Activated naive CD8-positive, alpha-beta T cell treated with anti-CD3 and anti-CD28 coated beads, Interleukin-2, amount 50 U/mL, for 24 hours (primary cell): ENCODE measurements around the gene MAEA.
"Not testable (repeated sequence)": the region's sequence is repeated elsewhere in the genome, so short reads cannot be mapped to it uniquely, and the experiment has no call there.

Experiments used
- ATAC-seq: fragments of 150-1000 bp; cut with Tn5 transposase; one replicate; pipeline ENCODE4 v1.10.0; 2021
- DNase-seq: peaks from one replicate; pipeline ENCODE4 v3.0.0; 2021
- H3K27ac Mint-ChIP-seq: one replicate; pipeline ENCODE4 v1.8.0; 2021; ENCODE audit warnings: mild to moderate bottlenecking, mixed read lengths
- H3K27me3 Mint-ChIP-seq: one replicate; pipeline ENCODE4 v1.8.0; 2021; ENCODE audit warnings: mixed read lengths
- H3K36me3 Mint-ChIP-seq: one replicate; pipeline ENCODE4 v1.8.0; 2021; ENCODE audit warnings: low read depth, mixed read lengths
- H3K4me1 Mint-ChIP-seq: one replicate; pipeline ENCODE4 v1.8.0; 2021; ENCODE audit warnings: mixed read lengths
- H3K4me3 Mint-ChIP-seq: one replicate; pipeline ENCODE4 v1.8.0; 2021; ENCODE audit warnings: mild to moderate bottlenecking, moderate library complexity, mixed read lengths
- H3K9me3 Mint-ChIP-seq: one replicate; pipeline ENCODE4 v1.8.0; 2021; ENCODE audit warnings: mixed read lengths

Gene MAEA

DNA sequence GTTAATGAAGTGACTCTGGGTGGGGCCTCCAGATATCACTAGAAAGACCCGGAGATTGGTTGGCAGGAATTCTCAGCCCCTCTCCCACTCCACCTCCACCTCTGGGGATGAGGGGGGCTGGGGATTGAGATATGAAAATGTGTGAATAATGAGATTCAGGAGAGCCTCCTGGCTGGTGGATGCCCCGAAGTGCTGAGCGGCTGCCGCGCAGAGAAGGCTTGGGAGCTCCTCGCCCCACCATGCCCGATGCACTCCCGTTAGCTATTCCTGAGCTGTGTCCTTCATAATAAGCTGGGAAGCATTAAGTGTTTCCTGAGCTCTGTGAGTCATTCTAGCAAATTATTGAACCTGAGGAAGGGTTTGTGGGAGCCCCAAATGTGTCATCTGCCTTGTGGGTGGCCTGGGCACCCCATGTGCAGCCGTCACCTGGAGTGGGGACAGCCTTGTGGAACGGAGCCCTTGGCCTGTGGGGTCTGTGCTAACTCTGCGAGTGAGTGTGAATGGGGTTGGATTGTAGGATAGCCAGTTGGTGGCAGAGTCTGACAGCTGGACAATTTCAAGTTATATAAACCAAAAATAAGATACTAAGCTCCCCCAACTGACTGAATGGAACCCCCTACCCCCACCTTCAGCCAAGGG lies 4.4 kb upstream of the MAEA start:
- peaks cover 2% of the 10 kb centered on the region for H3K36me3 Mint-ChIP-seq
- peaks cover 5% of the 10 kb centered on the region for H3K9me3 Mint-ChIP-seq
- H3K4me1 Mint-ChIP-seq: peaks cover 9% of the 10 kb centered on the region
- DNase-seq (no peak), ATAC-seq (no peak)
- H3K27ac Mint-ChIP-seq: no peak overlapping the region
- H3K27me3 Mint-ChIP-seq: no peaks in the 10 kb centered on the region
- no peak overlapping the region for H3K4me3 Mint-ChIP-seq

DNA sequence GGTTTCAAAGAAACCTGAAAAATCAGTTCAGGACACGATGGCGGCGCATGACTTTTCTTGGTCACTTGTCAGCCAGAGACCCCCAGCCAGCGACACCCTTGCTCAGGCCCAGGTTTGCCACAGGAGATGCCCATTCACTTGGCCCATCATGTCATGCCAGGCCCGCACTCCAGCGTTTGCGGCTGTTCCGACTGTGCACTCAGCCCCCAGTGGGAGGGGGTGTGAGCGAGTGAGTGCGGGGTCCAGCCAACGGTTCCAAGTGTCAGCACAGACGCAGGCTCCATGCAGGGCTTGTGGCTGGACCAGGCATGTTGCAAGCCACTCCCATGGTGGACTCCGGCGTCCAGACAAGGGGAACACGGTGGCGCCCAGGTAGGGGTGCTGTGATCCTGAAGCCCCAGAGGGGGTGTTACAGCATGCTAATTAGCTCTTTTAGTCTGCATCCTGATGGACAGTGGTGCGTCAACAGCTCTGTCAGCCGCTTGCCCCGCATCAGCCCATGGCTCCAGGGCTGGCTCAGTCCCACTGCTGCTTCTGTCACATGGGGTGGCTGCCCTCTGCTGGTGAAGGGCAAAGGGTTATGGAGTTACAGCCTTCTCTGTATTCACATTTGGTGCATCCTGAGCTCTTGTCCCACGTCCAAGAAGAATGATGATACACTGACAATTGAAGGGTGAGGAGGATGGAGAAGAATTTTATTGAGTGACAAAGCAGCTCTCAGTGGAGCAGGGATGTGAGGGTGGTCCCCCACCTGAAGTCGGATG lies 3.7 kb upstream of the MAEA start:
- peaks cover 2% of the 10 kb centered on the region for H3K36me3 Mint-ChIP-seq
- H3K27ac Mint-ChIP-seq: no peak overlapping the region
- ATAC-seq (peak; percentile 37), DNase-seq (peak; percentile 63)
- H3K27me3 Mint-ChIP-seq: no peaks in the 10 kb centered on the region
- H3K4me1 Mint-ChIP-seq: peaks cover 15% of the 10 kb centered on the region
- no peak overlapping the region for H3K4me3 Mint-ChIP-seq
- peaks cover 5% of the 10 kb centered on the region for H3K9me3 Mint-ChIP-seq

DNA sequence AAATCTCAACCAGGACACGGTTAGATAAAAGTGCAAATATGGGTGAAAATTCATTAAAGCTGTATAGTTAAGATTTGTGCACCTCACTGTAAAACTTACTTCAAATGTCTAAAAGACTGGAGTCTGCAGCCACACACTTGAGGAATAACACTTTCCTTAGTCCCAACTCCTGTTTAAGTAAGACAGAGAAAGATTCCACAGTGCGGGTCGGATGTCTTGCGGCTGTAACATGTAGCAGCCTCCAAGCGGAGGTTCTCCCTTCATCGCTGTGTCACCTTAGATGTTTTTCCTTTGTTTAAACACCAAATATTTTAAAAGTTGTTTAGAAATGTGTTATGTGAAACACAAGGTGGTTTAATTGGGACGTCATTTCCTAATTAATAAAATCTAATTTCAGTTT lies 905 bp upstream of the MAEA start:
- peaks cover 10% of the 10 kb centered on the region for H3K36me3 Mint-ChIP-seq
- no peaks in the 10 kb centered on the region for H3K27me3 Mint-ChIP-seq
- H3K9me3 Mint-ChIP-seq: peaks cover 5% of the 10 kb centered on the region
- ATAC-seq: no peak
- H3K4me3 Mint-ChIP-seq: peak overlapping the region; percentile 95
- H3K4me1 Mint-ChIP-seq: peaks cover 38% of the 10 kb centered on the region
- no peak for DNase-seq
- H3K27ac Mint-ChIP-seq: peak overlapping the region; percentile 85

DNA sequence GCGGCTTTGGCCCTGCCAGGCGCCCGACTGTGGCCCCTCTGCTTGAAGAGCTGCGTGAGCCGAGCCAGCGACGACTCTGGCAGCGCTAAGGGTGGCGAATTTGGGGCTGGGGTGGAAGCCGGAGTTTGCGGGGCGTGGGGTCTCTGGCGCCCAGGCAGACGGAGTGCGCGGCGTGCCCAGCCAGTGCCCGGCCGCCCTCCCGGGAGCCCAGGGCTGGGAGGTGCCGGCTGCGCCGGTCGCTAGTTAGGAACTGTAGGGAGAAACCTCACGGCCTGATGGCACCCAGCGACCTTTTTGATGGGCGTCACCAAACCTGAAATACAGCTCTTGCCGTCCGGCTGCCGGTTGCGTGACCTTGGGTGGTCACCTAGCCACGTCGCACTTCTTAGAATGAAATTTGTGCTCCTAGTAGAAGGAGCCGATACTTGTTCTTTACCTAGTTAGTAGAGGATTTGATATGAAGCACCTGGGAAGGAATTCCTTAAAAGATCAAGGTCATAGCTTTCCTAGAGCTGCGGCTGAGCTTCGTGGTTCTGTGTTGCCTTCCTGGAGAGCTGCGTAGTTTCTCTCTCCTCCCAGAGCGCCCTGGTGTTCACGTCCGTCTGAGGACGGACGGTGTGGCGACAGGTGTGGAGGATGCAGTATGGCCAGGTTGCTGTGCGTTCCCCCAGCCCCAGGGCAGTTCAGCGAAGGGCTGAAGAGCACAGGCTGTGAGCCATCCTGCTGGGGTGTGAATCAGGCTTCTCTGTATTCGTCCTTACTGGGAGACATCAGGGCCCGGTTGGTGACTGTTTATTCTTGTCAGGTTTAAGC lies 680 bp downstream of the MAEA start:
- H3K27ac Mint-ChIP-seq: peak overlapping the region; percentile 86
- H3K4me3 Mint-ChIP-seq: peak overlapping the region; percentile 95
- peaks cover 48% of the 10 kb centered on the region for H3K4me1 Mint-ChIP-seq
- H3K9me3 Mint-ChIP-seq: peaks cover 5% of the 10 kb centered on the region
- ATAC-seq: no peak
- peaks cover 10% of the 10 kb centered on the region for H3K36me3 Mint-ChIP-seq
- H3K27me3 Mint-ChIP-seq: no peaks in the 10 kb centered on the region
- DNase-seq: peak; percentile 23

DNA sequence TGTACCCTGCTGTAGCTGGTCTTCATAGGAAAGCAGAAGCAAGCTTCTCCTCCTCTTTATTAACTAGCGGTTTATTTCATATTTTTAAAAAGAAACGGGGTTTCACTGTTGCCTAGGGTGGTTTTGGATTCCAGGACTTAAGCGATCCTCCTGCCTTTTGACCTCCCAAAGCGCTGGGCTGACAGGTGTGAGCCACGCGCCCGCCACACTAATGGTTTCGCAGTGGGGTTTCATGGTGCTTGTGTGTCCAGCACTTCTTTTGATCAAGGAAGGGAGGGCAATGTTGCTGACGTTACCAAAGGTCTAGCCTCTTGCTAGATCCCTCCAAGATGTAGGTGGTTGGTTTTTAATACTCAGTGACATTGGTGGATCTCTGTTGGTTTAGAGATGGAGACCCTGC lies 1.4 kb downstream of the MAEA start:
- Mint-ChIP-seq H3K9me3 (peaks cover 4% of the 10 kb centered on the region), H3K36me3 (peaks cover 10% of the 10 kb centered on the region), H3K4me1 (peaks cover 48% of the 10 kb centered on the region), H3K27ac (peak overlapping the region; percentile 86), H3K4me3 (peak overlapping the region; percentile 95), H3K27me3 (no peaks in the 10 kb centered on the region)
- ATAC-seq (no peak), DNase-seq (no peak)

DNA sequence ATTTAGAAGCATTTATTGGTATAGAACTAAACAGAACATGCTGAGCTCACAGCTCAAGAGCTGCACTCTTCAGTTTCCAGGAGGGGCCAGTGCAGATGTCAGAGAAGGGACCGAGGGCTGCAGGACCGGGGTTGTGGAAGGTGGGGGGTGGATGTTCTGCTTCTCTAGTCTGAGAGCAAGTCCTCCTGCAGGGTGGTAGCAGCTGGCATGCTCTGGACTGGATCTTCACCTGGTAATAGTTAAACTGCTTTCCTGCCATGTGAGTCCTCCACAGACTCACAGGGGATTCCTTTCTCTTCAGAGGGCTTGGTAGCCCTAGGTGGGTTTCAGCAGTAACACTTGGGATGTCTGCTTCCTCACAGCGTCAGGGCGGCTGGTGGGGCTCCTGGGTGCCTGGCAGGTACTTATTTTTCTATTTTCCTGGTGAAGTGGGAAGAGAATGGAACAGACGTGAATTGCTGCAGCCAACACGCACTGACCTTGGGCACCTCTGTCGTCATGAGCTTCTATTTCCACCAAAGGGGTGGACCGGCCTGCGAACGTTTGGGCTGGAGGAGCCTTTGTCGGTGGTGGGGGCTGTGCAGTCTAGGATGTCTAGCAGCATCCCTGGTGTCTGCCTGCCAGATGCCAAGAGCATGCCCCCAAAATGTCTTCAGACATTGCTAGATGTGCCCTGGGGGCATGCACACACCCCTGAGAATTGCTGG lies 2.5 kb downstream of the MAEA start:
- H3K36me3 Mint-ChIP-seq: peaks cover 14% of the 10 kb centered on the region
- DNase-seq (no peak), ATAC-seq (no peak)
- no peaks in the 10 kb centered on the region for H3K9me3 Mint-ChIP-seq
- peaks cover 50% of the 10 kb centered on the region for H3K4me1 Mint-ChIP-seq
- H3K27ac Mint-ChIP-seq: peak overlapping the region; percentile 86
- no peaks in the 10 kb centered on the region for H3K27me3 Mint-ChIP-seq
- H3K4me3 Mint-ChIP-seq: peak overlapping the region; percentile 95

DNA sequence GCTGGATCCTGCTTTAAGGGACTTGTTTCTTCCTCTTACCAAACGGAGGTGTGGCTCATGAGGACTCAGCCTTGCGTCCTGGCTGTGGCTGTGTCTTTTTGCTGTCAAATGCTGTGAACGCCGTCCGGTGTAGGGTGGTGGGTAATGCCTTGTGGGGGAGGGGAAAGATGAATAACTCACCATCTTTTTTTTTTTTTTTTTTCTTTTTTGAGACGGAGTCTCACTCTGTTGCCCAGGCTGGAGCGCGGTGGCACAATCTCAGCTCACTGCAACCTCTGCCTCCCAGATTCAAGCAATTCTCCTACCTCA lies 3.0 kb downstream of the MAEA start:
- not testable (repeated sequence) for H3K9me3 Mint-ChIP-seq, DNase-seq, H3K27me3 Mint-ChIP-seq, H3K27ac Mint-ChIP-seq, H3K4me3 Mint-ChIP-seq, ATAC-seq
- Mint-ChIP-seq H3K36me3 (peaks cover 17% of the 10 kb centered on the region), H3K4me1 (peaks cover 50% of the 10 kb centered on the region)

DNA sequence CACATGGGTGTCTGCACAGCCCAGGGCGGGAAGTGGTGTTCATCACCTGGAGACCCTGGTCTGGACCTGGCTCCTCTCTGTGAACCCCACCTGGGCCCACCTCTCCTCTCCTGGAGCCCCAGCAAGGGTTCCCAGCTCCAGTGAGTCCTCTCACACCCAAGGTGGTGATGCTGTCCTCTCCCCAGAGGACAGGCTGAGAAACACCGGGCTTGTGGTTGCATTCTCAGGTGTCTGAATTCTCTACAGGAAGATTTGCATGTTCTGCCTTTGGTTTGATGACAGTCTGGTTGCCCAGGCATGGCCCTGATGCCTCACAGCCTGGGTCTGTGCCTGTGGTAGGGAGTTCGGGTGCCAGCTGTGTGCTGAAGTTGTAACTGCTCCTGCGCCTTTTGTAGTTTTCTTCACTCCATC lies 3.8 kb downstream of the MAEA start:
- peaks cover 50% of the 10 kb centered on the region for H3K4me1 Mint-ChIP-seq
- no peak overlapping the region for H3K27ac Mint-ChIP-seq
- H3K27me3 Mint-ChIP-seq: no peaks in the 10 kb centered on the region
- DNase-seq (no peak), ATAC-seq (no peak)
- no peaks in the 10 kb centered on the region for H3K9me3 Mint-ChIP-seq
- peaks cover 20% of the 10 kb centered on the region for H3K36me3 Mint-ChIP-seq
- no peak overlapping the region for H3K4me3 Mint-ChIP-seq

DNA sequence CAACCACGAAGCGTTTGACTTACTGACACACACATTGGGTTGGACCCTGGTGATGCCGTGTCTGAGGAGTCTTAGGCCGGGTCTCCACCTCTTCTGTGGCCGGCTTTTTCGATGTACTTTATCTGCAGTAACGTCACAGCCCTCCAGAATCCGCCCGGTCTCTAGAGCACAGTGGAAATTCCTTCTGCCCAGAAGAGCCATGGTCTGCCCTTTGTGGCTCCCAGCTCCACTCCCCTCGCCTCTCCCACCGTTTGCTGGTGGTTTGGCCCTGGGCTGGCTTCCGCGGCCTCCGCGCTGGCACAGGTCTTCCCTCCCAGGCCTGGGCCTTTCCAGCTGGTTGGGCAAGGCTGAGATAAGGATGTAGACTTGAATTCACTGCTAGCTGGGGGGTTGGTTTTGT lies 4.3 kb downstream of the MAEA start:
- no peak overlapping the region for H3K27ac Mint-ChIP-seq
- H3K4me3 Mint-ChIP-seq: no peak overlapping the region
- ATAC-seq: no peak
- no peaks in the 10 kb centered on the region for H3K9me3 Mint-ChIP-seq
- no peak for DNase-seq
- H3K27me3 Mint-ChIP-seq: no peaks in the 10 kb centered on the region
- peaks cover 47% of the 10 kb centered on the region for H3K4me1 Mint-ChIP-seq
- H3K36me3 Mint-ChIP-seq: peaks cover 22% of the 10 kb centered on the region

DNA sequence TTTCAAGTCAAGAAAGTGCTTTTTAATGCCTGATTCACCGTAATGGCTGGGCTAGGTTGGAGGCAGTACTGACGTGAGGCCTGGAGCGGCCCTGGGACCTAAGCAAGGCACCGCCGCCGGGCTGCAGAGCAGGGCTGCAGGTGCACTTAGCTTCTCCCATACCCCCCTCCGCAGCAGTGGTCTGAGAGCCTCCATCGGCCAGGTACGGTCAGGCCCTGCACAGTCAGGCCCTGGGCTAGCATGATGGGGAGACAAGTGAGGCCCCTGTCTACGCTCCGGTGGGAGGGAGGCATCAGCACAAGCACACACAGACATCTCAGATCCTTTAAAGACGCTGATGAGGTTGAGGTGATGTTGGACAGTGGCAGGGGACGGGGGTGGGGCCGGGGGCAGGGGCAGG lies 4.7 kb downstream of the MAEA start:
- Mint-ChIP-seq H3K27ac (no peak overlapping the region), H3K4me3 (no peak overlapping the region), H3K4me1 (peaks cover 47% of the 10 kb centered on the region), H3K27me3 (no peaks in the 10 kb centered on the region), H3K36me3 (peaks cover 26% of the 10 kb centered on the region), H3K9me3 (no peaks in the 10 kb centered on the region)
- no peak for DNase-seq
- ATAC-seq: no peak

DNA sequence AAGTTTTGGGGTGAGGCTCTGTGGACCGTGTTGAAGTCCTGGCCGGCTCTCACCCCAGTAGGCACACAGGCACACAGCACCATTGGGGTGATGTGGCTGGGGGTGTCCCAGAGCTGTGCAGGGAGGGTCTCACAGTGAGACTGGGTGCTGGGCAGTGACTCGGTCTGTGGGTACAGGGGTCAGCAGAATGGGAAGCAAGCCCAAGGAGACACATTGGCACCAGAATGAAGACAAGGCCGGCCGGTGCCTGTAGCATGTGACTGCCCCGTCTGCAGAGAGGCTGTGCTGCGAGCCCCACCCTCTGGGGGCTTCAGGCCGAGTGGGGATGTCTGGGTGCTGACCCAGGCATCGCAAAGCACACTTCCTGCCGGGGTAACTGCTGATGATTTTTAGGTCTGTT lies 5.2 kb downstream of the MAEA start:
- ATAC-seq (no peak), DNase-seq (no peak)
- Mint-ChIP-seq H3K36me3 (peaks cover 29% of the 10 kb centered on the region), H3K4me1 (peaks cover 50% of the 10 kb centered on the region), H3K4me3 (no peak overlapping the region), H3K27ac (no peak overlapping the region), H3K27me3 (no peaks in the 10 kb centered on the region), H3K9me3 (no peaks in the 10 kb centered on the region)

DNA sequence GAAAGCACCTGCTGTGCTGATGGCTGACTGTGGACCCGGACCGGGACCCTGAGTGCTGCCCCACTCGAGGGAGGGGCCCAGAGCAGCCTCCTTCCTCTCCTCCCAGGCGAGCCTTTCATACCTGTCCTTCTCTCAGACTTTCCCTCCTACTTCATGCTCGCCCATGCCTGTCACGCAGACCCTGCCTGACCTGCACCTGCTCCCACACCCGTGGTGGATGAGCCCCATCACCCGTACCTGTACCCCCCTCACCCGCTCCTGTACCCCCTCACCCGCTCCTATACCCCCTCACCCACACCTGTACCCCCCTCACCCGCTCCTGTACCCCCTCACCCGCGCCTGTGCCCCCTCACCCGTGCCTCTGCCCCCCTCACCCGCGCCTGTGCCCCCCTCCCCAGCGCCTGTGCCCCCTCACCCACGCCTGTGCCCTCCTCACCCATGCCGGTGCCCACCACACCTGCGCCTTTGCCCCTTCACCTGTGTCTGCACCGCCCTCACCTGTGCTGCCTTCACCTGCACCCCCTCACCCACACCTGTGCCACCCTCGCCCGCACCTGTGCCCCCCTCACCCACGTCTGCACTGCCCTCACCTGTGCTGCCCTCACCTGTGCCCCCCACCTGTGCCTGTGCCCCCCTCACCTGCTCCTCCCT lies 5.8 kb downstream of the MAEA start:
- Mint-ChIP-seq H3K27me3 (no peaks in the 10 kb centered on the region), H3K4me3 (no peak overlapping the region), H3K36me3 (peaks cover 29% of the 10 kb centered on the region), H3K27ac (no peak overlapping the region), H3K4me1 (peaks cover 51% of the 10 kb centered on the region), H3K9me3 (no peaks in the 10 kb centered on the region)
- ATAC-seq (no peak), DNase-seq (no peak)

DNA sequence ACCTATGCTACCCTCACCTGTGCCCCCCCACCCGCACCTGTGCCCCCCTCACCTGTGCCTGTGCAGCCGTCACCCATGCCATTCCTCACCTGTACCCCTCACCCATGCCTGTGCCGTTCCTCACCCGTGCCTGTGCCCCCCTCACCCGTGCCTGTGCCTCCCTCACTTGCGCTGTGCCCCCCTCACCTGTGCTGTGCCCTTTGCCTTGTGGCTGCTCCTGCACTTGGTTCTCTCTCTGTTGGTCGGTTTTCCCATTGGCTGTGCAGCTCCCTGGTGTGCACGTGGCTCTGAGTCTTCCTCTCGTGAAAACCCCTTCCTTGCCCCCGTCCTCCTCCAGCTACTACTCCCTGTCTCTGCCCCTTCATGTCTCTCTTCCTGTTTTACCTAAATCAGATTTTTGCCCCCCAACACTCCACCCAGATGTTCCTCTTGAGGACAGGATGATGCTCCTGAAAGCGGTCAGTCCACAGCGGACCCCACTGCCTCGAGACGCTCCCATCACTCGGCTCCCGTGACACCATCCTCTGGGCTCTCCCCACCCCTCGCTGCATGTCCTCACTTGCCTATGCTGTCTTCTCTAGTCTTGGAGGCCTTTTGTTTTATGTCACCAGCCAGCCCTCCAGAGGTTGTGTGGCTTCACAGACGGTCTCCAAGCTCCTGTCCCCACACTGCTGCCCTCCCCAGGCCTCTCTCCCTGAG lies 6.8 kb downstream of the MAEA start:
- Mint-ChIP-seq H3K27ac (no peak overlapping the region), H3K4me1 (peaks cover 49% of the 10 kb centered on the region), H3K9me3 (no peaks in the 10 kb centered on the region), H3K4me3 (no peak overlapping the region), H3K36me3 (peaks cover 33% of the 10 kb centered on the region), H3K27me3 (no peaks in the 10 kb centered on the region)
- ATAC-seq (no peak), DNase-seq (no peak)

DNA sequence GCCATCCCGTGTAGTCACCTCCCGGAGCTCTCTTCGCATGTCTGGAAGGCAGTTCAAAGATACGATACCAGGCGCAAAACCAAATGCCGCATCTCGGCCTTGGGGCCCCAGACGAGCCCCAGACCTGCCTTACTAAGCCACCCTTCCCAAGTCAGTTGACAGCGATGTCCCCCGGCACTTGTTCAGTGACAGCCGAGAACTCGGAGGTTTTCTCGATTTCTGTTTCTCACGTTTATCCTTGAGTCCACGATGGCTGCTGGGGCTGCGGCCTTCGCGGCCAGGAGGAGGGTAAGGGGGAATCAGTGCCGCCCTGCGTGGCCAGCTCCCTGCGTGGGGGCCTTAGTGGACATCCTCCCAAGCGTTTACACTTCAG lies 7.3 kb downstream of the MAEA start:
- no peaks in the 10 kb centered on the region for H3K9me3 Mint-ChIP-seq
- DNase-seq: no peak
- H3K27me3 Mint-ChIP-seq: no peaks in the 10 kb centered on the region
- no peak overlapping the region for H3K4me3 Mint-ChIP-seq
- H3K36me3 Mint-ChIP-seq: peaks cover 28% of the 10 kb centered on the region
- ATAC-seq: no peak
- H3K27ac Mint-ChIP-seq: no peak overlapping the region
- H3K4me1 Mint-ChIP-seq: peaks cover 44% of the 10 kb centered on the region
